Hematopoietic multipotent progenitor cell (in vitro differentiated cells): ENCODE results near the gene VGF. TPM values are rescaled to one million over a fixed set of nuclear protein-coding genes. Genes with fewer than 3 reads are reported as not detected.
A peak's percentile ranks its signal among the peaks of the same experiment; 100 is the strongest.

Experiments
- DNase-seq, 3 donors: peaks; one replicate each; pipeline ENCODE4 v3.0.0-alpha.2; 2011 to 2015; ENCODE audit warnings: low read depth in 2 of 3, low spot score in 2 of 3
- total RNA-seq: library from RNA; depleted of rRNA; stranded (reverse); fragments of >200 nt; gene quantifications from one replicate; pipeline ENCODE4 v1.2.3, GENCODE V29; 2012

The VGF gene
- total RNA-seq, 1 donor: under 0.01 TPM

DNA sequence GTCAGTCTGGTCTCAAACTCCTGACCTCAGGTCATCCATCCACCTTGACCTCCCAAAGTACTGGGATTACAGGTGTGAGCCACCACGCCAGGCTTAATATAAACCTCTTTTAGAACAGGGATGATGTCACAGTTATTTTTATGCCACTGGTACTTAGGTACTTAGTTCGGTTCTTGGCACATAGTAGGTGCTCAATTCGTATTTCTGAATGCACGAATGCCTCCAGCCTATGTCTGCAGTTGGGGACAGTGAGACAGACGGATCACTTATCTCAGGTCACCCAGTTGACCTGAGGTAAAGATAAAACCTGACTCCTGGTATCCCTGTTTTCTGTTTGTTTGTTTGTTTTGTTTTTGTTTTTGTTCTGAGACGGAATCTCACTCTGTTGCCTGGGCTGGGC is 20.8 kb upstream of the VGF start:
- no peak for DNase-seq

DNA sequence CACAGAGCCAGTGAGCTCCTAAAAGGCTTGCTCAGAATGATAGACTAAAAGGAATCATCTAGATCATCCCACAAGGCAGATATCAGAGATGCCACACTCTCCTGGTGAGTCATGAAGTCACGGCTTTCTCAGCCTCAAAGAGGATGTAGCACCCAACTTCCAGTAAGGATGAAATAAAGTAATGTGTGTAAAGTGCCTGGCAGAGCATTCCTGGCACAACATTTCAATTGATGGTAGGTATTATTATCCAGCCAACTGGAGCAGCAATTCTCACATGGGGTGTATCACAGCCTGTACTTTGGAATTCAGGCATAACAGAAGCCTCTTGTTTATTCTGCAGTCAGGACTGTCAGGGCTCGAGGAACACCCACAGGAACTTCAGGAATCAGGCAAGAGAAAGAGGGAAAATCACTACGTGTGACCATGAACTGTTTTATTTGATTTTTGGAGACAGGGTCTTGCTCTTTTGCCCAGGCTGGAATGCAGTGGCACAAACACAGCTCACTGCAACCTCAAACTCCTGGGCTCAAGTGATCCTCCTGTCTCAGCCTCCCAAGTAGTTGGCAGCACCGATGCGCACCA is 20.0 kb upstream of the VGF start:
- no peak for DNase-seq

DNA sequence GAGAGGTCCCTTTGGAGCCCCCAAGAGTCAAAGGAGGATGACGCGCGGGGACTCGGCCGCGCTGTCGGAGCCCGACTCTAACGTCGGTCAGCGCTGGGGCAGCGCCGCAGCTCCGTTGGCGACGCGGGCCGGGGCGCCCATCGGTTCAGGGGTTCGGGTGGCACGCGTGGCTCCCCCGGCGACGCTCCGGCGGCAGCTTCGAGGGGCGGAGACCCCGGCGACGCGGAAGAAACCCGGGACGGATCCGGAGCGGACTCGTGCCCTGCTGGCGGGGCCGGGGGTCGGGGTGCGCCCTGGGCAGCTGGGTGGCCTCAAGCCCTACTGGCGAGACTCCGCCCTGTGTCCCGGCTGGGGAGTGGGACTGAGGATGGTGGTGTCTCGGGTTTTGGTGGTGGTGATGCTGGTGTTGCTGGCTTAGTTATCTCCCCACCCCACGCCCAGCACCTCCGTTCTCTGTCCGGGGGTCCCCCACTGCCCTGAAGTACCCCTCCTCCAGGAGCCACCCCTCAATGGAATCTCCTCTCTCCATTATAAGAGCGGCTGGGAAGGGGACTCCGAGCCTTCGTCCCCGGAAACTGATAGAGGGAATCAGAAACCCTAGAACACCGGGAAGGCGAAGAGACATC is 14.9 kb upstream of the VGF start, which contains the start of gene NAT16:
TSS of gene NAT16 (minus strand) at position 164 of the 626 bp plus-strand sequence. CDS start 5,486 bp downstream, outside the sequence.
- no peak for DNase-seq

DNA sequence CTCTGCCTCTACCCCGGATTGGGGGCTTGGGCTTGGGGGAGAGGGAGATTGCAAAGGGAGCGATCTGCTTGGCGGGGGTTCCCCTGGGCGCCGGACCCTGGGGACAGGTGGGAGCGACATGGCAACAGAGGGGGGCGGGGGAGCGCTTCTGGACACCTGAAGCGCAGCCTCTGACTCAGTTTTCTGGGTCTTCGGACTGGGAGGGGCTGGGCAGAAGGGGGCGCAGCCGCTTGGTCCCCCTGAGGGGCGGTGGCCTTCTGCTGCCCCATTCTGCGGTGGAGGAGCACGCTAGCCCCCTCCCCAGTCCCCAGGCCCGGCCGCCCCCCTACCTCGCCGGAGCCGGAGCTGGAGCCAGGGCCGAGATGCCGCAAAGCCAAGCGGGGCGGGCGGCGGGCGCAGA is 14.3 kb upstream of the VGF start:
- no peak for DNase-seq

DNA sequence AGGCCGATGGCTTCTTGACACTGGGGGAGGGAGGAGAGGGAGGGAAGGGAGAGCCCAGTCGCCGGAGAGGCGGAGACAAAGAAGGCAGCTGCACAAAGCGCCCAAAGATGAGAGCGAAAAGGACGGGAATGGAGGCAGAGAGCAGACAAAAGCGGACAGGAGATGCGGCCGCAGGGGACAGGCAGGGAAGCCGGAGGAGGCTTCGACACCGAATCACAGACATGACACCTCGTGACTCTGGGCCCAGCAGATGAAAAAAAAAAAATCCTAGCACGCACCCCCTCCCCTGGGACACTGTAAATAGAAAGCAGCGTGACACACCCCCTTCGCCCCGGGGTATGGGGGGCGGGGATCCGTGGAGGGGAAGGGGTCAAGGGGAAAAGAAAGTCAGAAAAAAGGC is 13.7 kb upstream of the VGF start:
- no peak for DNase-seq

DNA sequence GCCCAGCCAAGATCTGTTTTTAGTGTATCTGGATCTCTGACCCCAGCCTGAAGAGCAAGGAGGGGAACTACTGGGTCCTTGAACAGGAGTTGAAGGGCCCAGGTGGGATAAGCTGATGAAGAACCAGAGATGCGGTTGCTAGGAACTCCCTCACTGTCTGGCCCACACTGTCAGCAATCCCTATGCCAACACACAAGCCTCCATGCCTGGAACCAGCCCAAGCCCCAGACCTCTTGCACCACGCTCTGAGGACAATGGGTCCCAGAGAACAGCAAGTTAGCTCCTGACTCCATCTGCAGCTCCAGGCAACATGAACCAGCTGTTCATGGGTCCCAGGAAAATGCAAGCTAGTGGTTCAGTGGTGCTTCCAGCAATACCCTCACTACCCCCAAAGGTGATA is 12.3 kb upstream of the VGF start:
- no peak for DNase-seq

DNA sequence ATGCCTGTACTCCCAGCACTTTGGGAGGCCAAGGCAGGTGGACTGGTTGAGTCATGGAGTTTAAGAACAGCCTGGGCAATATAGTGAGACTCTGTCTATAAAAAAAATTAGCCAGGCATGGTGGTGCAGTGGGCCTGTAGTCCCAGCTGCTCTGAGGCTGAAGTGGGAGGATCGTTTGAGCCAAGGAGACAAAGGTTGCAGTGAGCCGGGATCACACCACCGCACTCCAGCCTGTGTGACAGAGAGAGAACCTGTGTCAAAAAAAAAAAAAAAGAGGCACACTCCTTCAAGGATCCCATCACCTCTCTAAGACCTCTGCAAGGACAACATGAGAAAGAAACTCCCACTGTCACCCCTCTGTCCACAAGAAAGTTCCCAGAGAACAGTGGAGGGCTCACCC is 10.3 kb upstream of the VGF start:
- DNase-seq: no peak

DNA sequence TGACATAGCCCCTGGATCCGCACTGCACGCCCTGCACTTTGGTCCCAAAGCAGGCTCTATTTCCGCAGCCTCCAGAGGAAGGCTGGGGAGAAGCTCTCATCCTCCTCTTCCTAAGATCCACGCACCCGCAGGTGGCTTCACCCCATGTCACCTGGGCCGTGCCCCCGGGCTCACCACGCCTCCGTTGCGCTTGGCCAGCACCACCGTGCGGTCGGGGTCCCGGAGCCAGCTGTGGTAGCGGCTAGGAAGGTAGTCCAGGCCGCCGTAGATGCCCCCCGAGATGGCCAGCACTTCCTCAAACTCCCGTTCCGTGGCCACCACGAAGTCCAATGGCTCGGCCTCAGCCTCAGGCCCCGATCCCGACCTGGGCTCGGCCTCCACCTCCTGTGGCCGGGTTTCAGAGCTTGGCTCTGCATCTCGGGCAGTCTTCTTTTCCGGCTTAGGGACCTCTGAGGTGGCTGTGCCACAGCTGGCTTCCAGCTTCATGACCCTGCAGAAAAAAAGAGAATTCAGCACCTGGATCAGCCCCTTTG is 9.0 kb upstream of the VGF start:
- DNase-seq: no peak

DNA sequence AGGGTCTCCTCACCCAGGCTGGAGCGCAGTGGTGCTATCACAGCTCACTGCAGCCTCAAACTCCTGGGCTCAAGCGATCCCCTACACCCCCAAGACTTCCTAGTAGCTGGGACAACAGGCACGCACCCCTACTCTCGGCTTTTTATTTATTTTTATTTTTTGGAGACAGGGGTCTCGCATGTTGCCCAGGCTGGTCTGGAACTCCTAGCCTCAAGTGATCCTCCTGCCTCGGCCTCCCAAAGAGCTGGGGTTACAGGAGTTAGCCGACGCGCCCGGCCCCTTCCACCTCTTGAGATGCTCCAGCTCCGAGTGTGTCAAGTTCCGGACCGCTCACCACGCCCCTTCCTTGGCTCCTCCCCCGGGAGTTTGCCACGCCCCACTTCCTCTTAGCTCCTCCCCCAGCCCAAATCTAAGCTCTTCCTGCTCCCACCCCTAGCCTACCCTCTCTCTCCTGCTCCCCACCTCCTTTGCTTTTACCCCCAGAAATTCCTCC is 8.4 kb upstream of the VGF start:
- DNase-seq: peak in 2 of 3 donors; percentile 54 to 61

DNA sequence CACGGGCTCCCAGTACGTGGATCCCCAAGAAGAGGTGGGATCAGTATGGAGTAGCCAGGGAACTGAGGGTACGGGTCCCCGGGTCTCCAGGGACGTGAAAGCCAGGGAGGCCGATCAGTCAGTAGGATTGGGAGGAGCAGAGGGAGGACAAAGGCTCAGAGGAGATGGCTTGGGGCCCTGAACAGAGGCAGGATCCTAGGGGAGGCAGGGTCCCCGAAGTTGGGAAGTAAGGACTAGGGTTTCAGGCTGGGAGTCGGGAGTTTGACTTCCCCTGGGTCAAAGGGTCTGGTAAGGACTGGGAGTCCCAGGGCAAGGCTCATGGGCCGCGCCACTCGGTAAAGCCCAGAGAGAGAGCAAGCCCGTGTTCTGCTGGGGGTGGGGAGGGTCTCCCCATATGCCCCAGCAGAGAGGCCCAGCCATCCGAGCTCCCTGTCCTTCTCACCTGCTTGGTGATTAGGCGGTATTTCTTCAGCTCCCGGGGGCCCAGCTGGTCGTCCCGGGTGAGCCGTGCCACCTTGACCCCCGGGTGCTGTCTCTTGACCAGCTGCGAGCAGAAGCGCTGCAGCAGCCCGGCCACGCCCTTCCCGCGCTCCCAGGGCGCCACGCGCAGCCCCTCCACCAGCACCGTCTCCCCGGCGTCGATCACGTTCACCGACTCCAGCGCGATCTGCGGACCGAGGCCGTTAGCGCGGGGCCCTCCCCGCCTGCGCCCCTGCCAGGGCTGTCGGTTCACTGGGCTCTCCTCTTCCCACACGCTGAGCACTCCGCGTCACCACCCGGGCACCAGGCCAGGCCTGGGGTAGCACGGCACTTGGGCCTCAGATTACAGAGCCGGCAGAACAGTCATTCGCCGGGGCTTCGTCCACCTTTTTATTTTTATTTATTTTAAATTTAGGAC is 7.7 kb upstream of the VGF start:
- DNase-seq: peak in 2 of 3 donors; percentile 68 to 78

DNA sequence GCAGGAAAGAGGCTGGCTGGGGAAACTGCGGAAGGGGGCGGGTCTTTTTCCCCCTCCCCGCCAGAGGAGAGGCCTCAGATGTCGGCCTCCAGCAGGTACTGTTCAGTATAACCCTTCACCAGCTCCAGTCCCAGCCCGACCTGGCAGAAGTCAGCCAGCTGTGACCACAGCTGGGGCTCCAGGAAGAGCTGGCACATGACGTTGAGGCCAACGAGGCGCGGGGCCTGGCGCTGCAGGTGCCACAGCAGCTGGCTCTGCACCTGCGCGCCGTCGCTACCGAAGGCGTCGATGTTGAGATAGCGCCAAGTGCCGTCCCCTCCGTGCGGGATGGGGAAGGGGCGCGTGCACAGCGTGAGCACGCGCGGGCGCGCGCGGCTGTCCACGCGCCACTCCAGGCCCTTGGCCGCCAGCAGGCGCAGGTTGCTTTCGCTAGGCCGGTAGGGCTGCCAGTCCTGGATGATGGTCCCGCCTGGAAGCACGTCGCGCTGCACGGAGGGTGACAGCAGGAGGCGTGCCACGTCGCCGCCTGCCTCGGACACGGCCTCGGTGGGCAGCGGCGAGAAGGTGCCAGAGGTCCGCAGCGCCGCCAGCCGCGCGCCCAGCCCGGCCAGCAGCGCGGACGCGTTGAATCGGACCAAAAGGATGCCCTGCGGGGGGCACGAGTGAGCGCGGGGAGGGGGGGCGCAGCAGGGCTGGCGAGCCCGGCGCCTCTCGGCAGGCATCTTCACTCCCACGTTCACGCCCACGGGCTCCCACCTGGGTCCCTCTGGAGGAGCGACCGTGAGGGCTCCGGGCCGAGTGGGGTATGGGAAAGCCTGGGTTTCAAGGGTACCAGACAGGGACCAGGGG is 6.9 kb upstream of the VGF start:
- DNase-seq: peak in 2 of 3 donors; percentile 73 to 82

DNA sequence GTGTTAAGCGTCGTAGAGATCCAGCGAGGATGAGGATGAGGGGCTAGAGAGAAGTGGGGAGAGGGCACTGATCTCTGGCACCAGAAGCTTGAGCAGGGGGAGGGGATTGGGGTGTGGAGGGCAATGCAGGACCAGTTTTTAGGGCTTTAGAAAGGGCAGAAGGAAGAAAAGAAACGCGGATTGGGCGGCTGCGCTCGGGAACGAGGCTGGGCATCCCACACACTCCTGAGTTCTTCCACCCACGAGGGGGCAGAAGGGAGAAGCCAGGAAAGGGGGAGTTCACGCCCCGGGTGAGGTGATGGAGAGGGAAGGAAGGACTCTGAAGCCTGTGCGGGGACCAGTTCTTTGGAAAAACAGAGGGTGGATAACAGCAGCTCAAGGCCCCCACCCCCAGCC is 6.1 kb upstream of the VGF start:
- no peak for DNase-seq

DNA sequence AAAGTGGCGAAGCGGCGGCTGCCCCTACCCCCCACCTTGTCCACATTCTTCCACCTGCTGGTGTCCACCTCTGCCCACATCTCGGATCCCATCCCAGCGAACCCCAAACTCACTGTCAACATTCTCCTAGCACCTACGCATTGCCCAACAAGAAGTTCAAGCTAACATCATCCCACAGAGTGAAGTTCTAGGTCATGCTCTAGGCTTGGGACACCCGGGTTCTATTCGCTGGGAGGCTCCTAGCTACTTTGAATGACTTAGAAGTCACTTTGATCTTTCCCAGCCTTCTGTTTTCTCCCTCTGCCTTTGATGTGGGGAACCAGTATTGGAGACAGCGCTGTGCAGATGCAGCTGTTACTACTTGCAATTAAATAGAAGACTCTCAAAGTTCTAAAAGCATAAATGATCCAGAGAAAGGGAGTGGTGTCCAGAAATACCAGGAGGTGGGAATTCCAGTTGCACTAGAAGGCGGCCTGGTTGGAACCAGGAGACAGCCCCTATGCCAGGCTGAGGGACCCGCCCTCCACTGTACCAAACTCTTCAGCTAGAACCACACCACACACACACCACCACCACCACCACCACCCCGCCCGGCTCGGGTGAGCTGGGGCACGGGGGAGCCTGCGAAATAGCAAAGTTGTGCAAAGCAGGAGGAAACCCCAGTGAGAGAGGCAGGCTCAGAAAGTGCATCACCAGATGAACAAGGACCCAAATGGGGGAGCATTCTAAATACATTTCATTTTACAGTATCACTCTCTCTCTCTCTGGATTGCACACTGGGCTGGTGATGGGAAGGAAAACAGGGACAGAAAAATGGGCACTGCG is 5.5 kb upstream of the VGF start:
- no peak for DNase-seq

DNA sequence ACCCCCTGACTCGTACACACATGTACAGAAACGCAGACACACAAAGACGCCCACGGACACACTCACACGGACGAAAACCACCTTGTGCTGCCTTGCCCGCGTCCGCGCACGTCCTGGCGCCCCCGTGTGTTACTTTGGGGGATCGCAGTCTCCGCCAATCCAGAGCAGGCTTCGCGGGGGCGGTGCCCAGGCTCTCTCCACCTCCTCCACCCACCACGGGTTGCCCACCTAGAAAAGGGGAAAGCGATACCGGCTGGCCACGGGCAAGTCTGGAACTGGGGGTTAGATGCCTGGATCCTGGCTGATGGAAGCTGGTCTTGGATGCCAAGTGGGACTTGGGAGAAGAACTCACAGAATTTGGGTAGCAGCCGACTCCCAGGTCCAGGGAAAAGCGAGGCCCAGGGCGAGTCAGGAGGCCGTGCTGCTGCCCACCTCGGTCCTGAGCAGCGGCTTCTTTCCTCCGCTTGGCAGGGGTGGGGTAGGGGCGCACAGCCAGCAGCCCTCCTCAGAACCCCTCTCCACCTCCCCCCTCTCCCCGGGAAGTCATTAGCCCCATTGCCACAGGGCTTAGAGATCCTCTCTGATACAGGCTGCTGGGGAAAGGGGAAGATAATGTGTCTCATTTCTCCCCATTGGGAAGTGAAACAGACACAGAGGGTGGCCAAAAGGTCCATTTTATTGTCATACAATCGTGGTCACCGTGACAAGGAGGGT is 4.6 kb upstream of the VGF start:
- peak in 2 of 3 donors; percentile 78 to 80 for DNase-seq

DNA sequence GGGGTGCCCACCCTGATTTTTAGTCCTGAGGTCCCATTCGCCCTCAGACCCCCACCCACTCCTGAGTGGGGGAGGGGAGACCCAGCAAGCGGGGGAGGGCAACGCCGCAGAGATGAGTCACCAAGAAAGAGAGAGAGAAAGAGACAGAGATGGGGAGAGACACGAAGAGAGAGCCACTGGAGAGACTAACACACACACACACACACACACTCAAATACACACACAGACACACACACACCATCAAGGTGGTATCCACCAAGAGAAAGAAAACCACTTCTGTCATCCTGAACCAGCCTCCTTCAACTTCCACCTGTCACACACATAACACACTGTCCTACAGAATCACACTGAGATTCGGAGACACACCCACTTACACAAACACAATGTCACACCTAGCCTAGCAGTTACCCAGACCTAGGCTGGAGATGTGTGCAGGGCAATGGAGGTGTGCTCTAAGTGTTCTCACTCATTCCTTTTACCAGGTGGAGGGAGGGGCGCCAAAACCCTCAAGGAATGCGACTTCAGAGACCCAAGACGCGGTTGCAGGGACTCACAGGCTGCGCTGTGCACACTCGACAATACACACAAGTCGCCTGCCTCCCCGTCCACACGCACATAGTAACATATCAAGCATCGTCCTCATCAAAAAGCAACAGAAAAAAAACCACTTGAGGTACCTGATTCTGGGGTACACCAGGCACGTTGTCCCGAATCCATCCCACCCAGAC is 3.9 kb upstream of the VGF start:
- DNase-seq: no peak

DNA sequence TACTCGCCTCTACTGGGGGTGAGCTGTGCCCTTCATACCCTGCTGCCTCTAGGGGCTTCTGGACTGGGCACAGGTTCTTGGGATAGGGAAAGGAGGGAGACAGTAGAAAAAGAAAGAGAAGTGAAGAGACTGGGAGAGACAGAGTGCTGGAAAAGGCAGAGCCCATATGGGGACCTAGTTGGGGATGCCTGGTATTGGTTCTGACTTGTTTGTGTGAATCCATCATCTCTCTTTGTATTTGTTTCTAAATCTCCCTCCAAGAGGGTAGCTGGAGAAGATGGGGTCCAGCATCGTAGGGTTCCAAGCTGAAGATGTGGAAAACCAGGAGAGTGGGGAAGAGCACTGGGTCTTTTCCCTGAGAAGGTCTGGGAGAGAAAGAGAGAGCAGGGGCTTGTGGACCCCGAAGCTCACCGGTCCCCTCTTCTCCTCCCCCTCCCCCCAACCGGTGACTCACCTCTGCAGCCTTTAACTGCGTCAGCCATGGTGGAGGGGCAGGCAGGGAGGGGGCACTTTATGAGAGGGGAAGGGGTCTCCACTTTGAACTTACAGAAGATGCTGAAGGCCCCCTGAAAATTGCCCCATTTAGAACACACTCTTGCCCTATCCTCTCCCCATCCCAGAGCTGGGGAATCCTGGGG is 3.2 kb upstream of the VGF start:
- no peak for DNase-seq

DNA sequence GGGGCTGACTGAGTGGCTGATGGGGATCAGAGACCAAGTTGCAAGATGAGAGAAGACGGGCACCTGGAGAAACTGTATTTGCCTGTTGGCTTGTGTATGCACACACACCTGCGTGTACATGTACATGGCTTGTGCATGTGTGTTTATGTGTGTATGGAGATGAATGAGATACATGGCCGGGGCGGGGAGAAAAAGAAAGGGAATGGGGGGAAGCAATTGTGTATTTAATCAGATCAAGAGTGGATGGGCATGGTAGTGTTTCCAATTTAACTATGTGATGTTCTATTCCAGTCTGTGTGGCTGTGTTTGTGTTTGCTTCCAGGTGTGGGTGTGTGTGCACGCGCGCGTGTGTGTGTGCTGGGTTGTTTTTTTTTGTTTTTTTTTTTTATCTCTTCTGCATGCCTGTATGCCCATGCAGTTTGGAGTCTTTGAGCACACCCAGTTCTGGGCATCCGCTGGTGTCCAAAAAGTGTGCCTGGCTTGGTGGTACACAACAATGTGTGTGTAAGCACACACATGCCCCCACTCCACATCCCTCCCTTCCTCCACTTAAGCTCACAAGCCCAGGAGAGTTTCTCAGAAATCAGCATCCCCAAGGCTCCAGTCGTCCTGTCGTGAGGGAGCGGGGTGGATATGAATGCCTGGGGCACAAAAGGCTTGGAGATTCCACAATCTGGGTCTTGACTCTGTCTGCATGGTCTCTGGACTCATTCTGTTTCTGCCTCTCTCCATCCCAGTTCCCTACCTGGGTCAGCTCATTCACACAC is 2.5 kb upstream of the VGF start:
- no peak for DNase-seq
